ENCODE measurements around the gene KCNJ4.
"Not testable (repeated sequence)": the region's sequence is repeated elsewhere in the genome, so short reads cannot be mapped to it uniquely, and the experiment has no call there.

GRCh38 chr22:38396440-38397069, 58.4 kb downstream of the KCNJ4 start:
- not testable (repeated sequence) for TF ChIP-seq ZNF146 (tag by site-specific recombination; IDR thresholded peaks at IDR 0.05); ZBTB7A (tag by site-specific recombination; IDR thresholded peaks at IDR 0.05; ENCODE audit: low read depth); CTCF (tag by site-specific recombination; IDR thresholded peaks at IDR 0.05); TCF7L2 (IDR thresholded peaks at IDR 0.05; ENCODE audit: borderline replicate concordance, low read depth, low read length); FEZF1 (tag by site-specific recombination; IDR thresholded peaks at IDR 0.05); ZNF211 (tag by site-specific recombination; IDR thresholded peaks at IDR 0.05; ENCODE audit: low read depth); ZNF394 (tag by site-specific recombination; IDR thresholded peaks at IDR 0.05; ENCODE audit: borderline replicate concordance); ZNF488 (tag by site-specific recombination; IDR thresholded peaks at IDR 0.05); ZNF324 (tag by site-specific recombination; IDR thresholded peaks at IDR 0.05); REPIN1 (tag by site-specific recombination; IDR thresholded peaks at IDR 0.05; ENCODE audit: low read depth)
- TF ChIP-seq, protein P1, sequence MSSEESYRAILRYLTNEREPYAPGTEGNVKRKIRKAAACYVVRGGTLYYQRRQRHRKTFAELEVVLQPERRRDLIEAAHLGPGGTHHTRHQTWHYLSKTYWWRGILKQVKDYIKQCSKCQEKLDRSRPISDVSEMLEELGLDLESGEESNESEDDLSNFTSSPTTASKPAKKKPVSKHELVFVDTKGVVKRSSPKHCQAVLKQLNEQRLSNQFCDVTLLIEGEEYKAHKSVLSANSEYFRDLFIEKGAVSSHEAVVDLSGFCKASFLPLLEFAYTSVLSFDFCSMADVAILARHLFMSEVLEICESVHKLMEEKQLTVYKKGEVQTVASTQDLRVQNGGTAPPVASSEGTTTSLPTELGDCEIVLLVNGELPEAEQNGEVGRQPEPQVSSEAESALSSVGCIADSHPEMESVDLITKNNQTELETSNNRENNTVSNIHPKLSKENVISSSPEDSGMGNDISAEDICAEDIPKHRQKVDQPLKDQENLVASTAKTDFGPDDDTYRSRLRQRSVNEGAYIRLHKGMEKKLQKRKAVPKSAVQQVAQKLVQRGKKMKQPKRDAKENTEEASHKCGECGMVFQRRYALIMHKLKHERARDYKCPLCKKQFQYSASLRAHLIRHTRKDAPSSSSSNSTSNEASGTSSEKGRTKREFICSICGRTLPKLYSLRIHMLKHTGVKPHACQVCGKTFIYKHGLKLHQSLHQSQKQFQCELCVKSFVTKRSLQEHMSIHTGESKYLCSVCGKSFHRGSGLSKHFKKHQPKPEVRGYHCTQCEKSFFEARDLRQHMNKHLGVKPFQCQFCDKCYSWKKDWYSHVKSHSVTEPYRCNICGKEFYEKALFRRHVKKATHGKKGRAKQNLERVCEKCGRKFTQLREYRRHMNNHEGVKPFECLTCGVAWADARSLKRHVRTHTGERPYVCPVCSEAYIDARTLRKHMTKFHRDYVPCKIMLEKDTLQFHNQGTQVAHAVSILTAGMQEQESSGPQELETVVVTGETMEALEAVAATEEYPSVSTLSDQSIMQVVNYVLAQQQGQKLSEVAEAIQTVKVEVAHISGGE (tag by site-specific recombination; conservative IDR thresholded peaks at IDR 0.05; ENCODE audit: low read depth): not testable (repeated sequence)
